DOHH2 (cell line): ENCODE results near the gene LRP8.

Source experiments
- EZH2phosphoT487 ChIP-seq: fragments of 200-600 bp; sonication (generic); IDR thresholded peaks from 2 replicates; pipeline ENCODE4 v1.6.1; 2017; ENCODE audit warnings: borderline replicate concordance, mild to moderate bottlenecking, antibody characterized with exemption, low read length, moderate library complexity, mixed read lengths
- TF ChIP-seq, protein P1 (sequence below): fragments of 200-600 bp; sonication (generic); IDR thresholded peaks from one replicate; pipeline ENCODE4 v1.5.1; 2014; ENCODE audit warnings: antibody characterized with exemption, mild to moderate bottlenecking, low read depth, low read length; ENCODE audit not compliant: poor library complexity, severe bottlenecking

DNA sequence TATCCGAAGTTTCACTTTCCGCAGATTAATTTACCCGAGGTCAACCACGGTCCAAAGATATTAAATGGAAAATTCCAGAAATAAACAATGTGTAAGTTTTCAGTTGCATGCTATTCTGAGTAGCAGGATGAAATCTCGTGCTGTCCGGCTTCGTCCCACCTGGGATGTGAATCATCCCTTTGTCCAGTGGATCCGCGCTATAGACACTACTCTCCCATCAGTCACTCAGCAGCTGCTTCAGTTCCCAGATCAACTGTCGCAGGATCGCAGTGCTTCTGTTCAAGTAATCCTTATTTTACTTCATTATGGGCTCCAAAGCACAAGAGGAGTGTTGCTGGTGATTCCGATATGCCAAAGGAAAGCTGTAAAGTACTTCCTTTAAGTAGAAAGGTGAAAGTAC lies 8.3 kb upstream of the LRP8 start:
- TF ChIP-seq, protein P1, sequence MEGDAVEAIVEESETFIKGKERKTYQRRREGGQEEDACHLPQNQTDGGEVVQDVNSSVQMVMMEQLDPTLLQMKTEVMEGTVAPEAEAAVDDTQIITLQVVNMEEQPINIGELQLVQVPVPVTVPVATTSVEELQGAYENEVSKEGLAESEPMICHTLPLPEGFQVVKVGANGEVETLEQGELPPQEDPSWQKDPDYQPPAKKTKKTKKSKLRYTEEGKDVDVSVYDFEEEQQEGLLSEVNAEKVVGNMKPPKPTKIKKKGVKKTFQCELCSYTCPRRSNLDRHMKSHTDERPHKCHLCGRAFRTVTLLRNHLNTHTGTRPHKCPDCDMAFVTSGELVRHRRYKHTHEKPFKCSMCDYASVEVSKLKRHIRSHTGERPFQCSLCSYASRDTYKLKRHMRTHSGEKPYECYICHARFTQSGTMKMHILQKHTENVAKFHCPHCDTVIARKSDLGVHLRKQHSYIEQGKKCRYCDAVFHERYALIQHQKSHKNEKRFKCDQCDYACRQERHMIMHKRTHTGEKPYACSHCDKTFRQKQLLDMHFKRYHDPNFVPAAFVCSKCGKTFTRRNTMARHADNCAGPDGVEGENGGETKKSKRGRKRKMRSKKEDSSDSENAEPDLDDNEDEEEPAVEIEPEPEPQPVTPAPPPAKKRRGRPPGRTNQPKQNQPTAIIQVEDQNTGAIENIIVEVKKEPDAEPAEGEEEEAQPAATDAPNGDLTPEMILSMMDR: no peak
- TF ChIP-seq EZH2phosphoT487: no peak
